Measurements from ENCODE around the gene TAL2.

- TF ChIP-seq CTCF (IDR thresholded peaks at IDR 0.05) (no peak), POLR2A (IDR thresholded peaks at IDR 0.05) (no peak)
Observed at GRCh38 chr9:105678163-105678562, 15.9 kb downstream of the TAL2 start.

Data from uterus (tissue), 2 donors.